ENCODE measurements around the gene NPHS1.
A peak's percentile ranks its signal among the peaks of the same experiment; 100 is the strongest.
"Not testable (repeated sequence)": the region's sequence is repeated elsewhere in the genome, so short reads cannot be mapped to it uniquely, and the experiment has no call there.

Gene NPHS1

DNA sequence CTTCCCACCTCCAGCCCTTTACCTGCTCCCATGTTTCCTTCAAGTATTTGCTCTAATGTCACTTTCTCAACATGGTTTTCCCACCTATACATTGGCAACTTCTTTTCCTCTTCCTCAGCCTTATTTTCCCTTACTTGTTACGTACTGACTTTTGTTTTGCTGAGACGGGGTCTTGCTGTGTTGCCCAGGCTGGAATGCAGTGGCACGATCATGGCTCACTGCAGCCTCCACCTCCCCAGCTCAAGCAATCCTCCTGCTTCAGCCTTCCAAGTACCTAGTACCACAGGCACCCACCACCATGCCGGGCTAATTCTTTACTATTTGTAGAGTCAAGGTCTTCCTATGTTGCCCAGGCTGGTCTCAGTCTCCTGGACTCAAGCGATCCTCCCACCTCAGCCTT lies 44.7 kb downstream of the NPHS1 start:
- Histone ChIP-seq H3K4me1 (ENCODE audit: control insufficient read depth, insufficient read depth, low read length) (0 out of 2 replicates have a peak, but pooled peaks cover 5% of the 10 kb centered on the region), H3K27me3 (ENCODE audit: control insufficient read depth, insufficient read depth, low read length) (no peaks in the 10 kb centered on the region; the same call in 1 of the 2 replicates), H3K27ac (ENCODE audit: low read depth, low read length) (no peak overlapping the region), H3K36me3 (ENCODE audit: control insufficient read depth, insufficient read depth, low read length) (no peaks in the 10 kb centered on the region), H3K4me3 (ENCODE audit: low read depth, low read length) (no peak overlapping the region), H3K9ac (ENCODE audit: low read length) (no peak overlapping the region), H3K9me3 (ENCODE audit: control insufficient read depth, insufficient read depth, low read depth, low read length) (no peaks in the 10 kb centered on the region)

DNA sequence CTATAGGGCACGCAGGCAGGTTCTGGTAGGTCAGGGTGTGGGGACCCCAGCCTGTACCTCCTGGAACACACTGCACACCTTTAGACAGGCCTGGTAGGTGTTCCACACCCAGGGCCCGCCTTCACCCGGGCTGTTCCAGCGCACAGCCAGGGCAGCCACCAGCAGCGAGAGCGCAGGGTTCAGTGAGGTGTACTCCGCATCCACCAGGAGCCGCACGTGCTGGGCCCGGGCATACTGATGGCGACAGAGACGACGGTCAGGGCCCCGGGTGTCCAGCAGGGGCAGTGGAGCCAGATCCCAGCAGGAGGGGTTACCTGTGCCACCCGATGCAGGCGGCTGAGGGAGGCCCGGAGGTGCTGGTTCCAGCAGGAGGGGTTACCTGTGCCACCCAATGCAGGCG lies 45.7 kb downstream of the NPHS1 start:
- Histone ChIP-seq H3K4me3 (ENCODE audit: low read depth, low read length) (no peak overlapping the region), H3K27me3 (ENCODE audit: control insufficient read depth, insufficient read depth, low read length) (no peaks in the 10 kb centered on the region; the same call in 1 of the 2 replicates), H3K9ac (ENCODE audit: low read length) (no peak overlapping the region), H3K4me1 (ENCODE audit: control insufficient read depth, insufficient read depth, low read length) (0 out of 2 replicates have a peak, but pooled peaks cover 5% of the 10 kb centered on the region), H3K9me3 (ENCODE audit: control insufficient read depth, insufficient read depth, low read depth, low read length) (no peaks in the 10 kb centered on the region), H3K27ac (ENCODE audit: low read depth, low read length) (no peak overlapping the region), H3K36me3 (ENCODE audit: control insufficient read depth, insufficient read depth, low read length) (no peaks in the 10 kb centered on the region)

DNA sequence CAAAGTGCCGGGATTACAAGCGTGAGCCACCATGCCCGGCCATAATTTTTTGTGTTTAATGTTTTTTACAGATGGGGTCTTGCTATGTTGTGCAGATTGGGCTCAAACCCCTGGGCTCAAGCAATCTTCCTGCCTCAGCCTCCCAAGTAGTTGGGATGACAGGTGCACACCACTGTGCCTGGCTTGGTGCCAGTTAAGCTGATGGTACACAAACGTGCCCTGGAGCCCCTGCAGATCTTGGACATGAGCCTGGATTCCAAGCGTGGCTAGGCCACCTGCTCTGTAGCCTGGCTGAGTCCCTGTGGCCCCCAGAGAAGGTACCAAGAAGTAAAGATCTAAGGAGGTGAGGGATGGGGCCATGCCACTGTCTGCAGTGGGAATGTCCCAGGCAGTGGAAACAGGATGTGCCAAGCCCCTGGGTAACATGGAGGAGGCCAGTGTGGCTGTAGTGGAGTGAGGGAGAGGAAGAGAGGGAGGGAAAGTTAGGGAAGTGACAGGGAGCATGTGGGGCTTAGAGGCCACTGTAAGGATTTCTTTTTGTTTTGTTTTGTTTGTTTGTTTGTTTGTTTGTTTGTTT lies 46.7 kb downstream of the NPHS1 start:
- Histone ChIP-seq H3K27me3 (ENCODE audit: control insufficient read depth, insufficient read depth, low read length) (no peaks in the 10 kb centered on the region; the same call in 1 of the 2 replicates), H3K27ac (ENCODE audit: low read depth, low read length) (no peak overlapping the region), H3K9me3 (ENCODE audit: control insufficient read depth, insufficient read depth, low read depth, low read length) (no peaks in the 10 kb centered on the region), H3K4me1 (ENCODE audit: control insufficient read depth, insufficient read depth, low read length) (0 out of 2 replicates have a peak, but pooled peaks cover 5% of the 10 kb centered on the region), H3K36me3 (ENCODE audit: control insufficient read depth, insufficient read depth, low read length) (no peaks in the 10 kb centered on the region), H3K4me3 (ENCODE audit: low read depth, low read length) (no peak overlapping the region), H3K9ac (ENCODE audit: low read length) (no peak overlapping the region)

DNA sequence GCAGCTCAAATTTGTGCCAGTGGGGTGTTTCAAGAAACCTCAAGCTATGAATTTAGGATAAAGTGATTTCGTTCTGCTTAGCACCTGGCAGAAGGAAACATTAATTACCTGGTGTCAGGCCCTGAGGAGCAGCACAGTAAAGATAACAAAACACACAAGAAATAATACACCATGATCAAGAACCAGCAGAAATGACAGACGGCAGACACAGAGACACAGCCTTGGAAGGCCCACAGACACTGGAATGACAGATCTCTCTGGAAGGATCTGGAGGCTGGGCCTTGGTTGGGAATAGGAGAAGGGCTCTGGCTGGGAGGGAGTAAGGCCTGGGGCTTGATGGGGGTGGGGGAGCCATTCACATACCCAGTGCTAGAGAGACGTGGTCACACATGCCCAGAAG lies 50.5 kb downstream of the NPHS1 start:
- Histone ChIP-seq H3K36me3 (ENCODE audit: control insufficient read depth, insufficient read depth, low read length) (no peaks in the 10 kb centered on the region), H3K27ac (ENCODE audit: low read depth, low read length) (no peak overlapping the region), H3K27me3 (ENCODE audit: control insufficient read depth, insufficient read depth, low read length) (peaks cover 11% of the 10 kb centered on the region), H3K4me1 (ENCODE audit: control insufficient read depth, insufficient read depth, low read length) (peaks cover 7% of the 10 kb centered on the region), H3K9me3 (ENCODE audit: control insufficient read depth, insufficient read depth, low read depth, low read length) (no peaks in the 10 kb centered on the region), H3K9ac (ENCODE audit: low read length) (no peak overlapping the region), H3K4me3 (ENCODE audit: low read depth, low read length) (no peak overlapping the region)

GRCh38 chr19:35797663-35798062 lies 54.6 kb downstream of the NPHS1 start:
- Histone ChIP-seq H3K9me3 (ENCODE audit: control insufficient read depth, insufficient read depth, low read depth, low read length) (no peaks in the 10 kb centered on the region), H3K27ac (ENCODE audit: low read depth, low read length) (no peak overlapping the region), H3K4me3 (ENCODE audit: low read depth, low read length) (peak overlapping the region; percentile 10; the same call in 1 of the 2 replicates), H3K9ac (ENCODE audit: low read length) (no peak overlapping the region), H3K36me3 (ENCODE audit: control insufficient read depth, insufficient read depth, low read length) (no peaks in the 10 kb centered on the region), H3K4me1 (ENCODE audit: control insufficient read depth, insufficient read depth, low read length) (peaks cover 7% of the 10 kb centered on the region), H3K27me3 (ENCODE audit: control insufficient read depth, insufficient read depth, low read length) (peaks cover 24% of the 10 kb centered on the region)

- Histone ChIP-seq H3K27me3 (ENCODE audit: control insufficient read depth, insufficient read depth, low read length) (peaks cover 24% of the 10 kb centered on the region), H3K4me3 (ENCODE audit: low read depth, low read length) (peak overlapping the region; percentile 52), H3K27ac (ENCODE audit: low read depth, low read length) (no peak overlapping the region), H3K4me1 (ENCODE audit: control insufficient read depth, insufficient read depth, low read length) (peaks cover 7% of the 10 kb centered on the region), H3K9ac (ENCODE audit: low read length) (no peak overlapping the region), H3K36me3 (ENCODE audit: control insufficient read depth, insufficient read depth, low read length) (no peaks in the 10 kb centered on the region), H3K9me3 (ENCODE audit: control insufficient read depth, insufficient read depth, low read depth, low read length) (no peaks in the 10 kb centered on the region)
Measured at GRCh38 chr19:35796645-35797542, 55.4 kb downstream of the NPHS1 start.

DNA sequence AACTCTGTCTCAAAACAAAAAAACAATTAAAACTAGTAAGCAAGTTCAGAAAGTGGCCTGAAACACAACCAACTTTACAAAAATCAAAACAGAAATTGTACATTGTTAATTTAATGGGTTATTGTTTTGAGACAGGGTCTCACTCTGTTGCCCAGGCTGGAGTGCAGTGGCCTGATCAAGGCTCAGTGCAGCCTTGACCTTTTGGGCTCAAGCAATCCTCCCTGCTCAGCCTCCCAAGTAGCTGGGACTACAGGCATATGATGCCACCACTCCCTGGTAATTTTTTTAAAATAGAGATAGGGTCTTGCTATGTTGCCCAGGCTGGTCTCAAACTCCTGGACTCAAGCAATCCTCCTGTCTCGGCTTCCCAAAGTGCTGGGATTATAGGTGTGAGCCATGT lies 56.7 kb downstream of the NPHS1 start:
- H3K36me3 ChIP-seq (ENCODE audit: control insufficient read depth, insufficient read depth, low read length); H3K9ac ChIP-seq (ENCODE audit: low read length); H3K27ac ChIP-seq (ENCODE audit: low read depth, low read length); H3K4me3 ChIP-seq (ENCODE audit: low read depth, low read length); H3K9me3 ChIP-seq (ENCODE audit: control insufficient read depth, insufficient read depth, low read depth, low read length): not testable (repeated sequence)
- Histone ChIP-seq H3K27me3 (ENCODE audit: control insufficient read depth, insufficient read depth, low read length) (peaks cover 24% of the 10 kb centered on the region), H3K4me1 (ENCODE audit: control insufficient read depth, insufficient read depth, low read length) (peaks cover 10% of the 10 kb centered on the region)

- Histone ChIP-seq H3K9ac (ENCODE audit: low read length) (no peak overlapping the region), H3K4me3 (ENCODE audit: low read depth, low read length) (no peak overlapping the region), H3K4me1 (ENCODE audit: control insufficient read depth, insufficient read depth, low read length) (peaks cover 10% of the 10 kb centered on the region), H3K27ac (ENCODE audit: low read depth, low read length) (no peak overlapping the region), H3K36me3 (ENCODE audit: control insufficient read depth, insufficient read depth, low read length) (no peaks in the 10 kb centered on the region), H3K27me3 (ENCODE audit: control insufficient read depth, insufficient read depth, low read length) (peaks cover 24% of the 10 kb centered on the region), H3K9me3 (ENCODE audit: control insufficient read depth, insufficient read depth, low read depth, low read length) (no peaks in the 10 kb centered on the region)
Measured at GRCh38 chr19:35793381-35794165, 58.7 kb downstream of the NPHS1 start.

DNA sequence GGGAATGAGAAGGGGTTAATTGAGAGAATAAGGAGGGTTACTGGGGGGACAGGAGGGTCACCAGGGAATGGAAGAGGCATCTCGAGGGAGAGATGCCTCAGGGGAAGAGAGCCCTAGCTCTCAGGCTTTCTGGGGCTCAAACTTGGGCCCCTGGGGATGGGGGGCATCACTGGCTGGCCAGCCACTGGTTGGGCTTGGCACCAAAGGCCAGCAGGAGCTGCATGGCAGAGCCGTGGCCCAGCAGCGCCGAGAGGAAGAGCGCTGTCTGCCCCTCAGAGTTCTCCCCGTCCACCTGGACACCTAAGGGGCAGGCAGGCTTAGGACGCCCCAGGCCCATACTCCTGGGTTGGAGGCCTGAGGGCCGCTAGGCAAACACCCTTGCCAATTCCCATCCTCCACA lies 59.4 kb downstream of the NPHS1 start:
- Histone ChIP-seq H3K9me3 (ENCODE audit: control insufficient read depth, insufficient read depth, low read depth, low read length) (no peaks in the 10 kb centered on the region), H3K36me3 (ENCODE audit: control insufficient read depth, insufficient read depth, low read length) (no peaks in the 10 kb centered on the region), H3K27ac (ENCODE audit: low read depth, low read length) (no peak overlapping the region), H3K4me1 (ENCODE audit: control insufficient read depth, insufficient read depth, low read length) (peaks cover 9% of the 10 kb centered on the region), H3K9ac (ENCODE audit: low read length) (no peak overlapping the region), H3K27me3 (ENCODE audit: control insufficient read depth, insufficient read depth, low read length) (peaks cover 22% of the 10 kb centered on the region), H3K4me3 (ENCODE audit: low read depth, low read length) (no peak overlapping the region)

GRCh38 chr19:35792312-35792711 lies 60.0 kb downstream of the NPHS1 start:
- no peaks in the 10 kb centered on the region for H3K9me3 ChIP-seq (ENCODE audit: control insufficient read depth, insufficient read depth, low read depth, low read length)
- H3K4me1 ChIP-seq (ENCODE audit: control insufficient read depth, insufficient read depth, low read length), result peaks cover 5% of the 10 kb centered on the region; the same call in 1 of the 2 replicates

More at GRCh38 chr19:35792312-35792711, 60.0 kb downstream of the NPHS1 start:
- Histone ChIP-seq H3K27ac (ENCODE audit: low read depth, low read length) (no peak overlapping the region), H3K27me3 (ENCODE audit: control insufficient read depth, insufficient read depth, low read length) (peaks cover 18% of the 10 kb centered on the region), H3K4me3 (ENCODE audit: low read depth, low read length) (no peak overlapping the region), H3K9ac (ENCODE audit: low read length) (no peak overlapping the region), H3K36me3 (ENCODE audit: control insufficient read depth, insufficient read depth, low read length) (no peaks in the 10 kb centered on the region)

Data from HUES6 (cell line).